HepG2 (cell line): ENCODE results near the gene SLIT1. TPM values are rescaled to one million over a fixed set of nuclear protein-coding genes. Genes with fewer than 3 reads are reported as not detected.

Experiments
- CHD4 ChIP-seq: fragments of 200-600 bp; sonication (generic); IDR thresholded peaks from 2 replicates; pipeline ENCODE4 v1.7.0; 2017; ENCODE audit warnings: mild to moderate bottlenecking, low read length, borderline replicate concordance
- EP300 ChIP-seq, 3 experiments: sonication (generic) in 1 of 3; formaldehyde crosslinking in 1 of 3; IDR thresholded peaks; 2 replicates each; pipeline versions ENCODE4 v1.5.1 to v1.6.1; 2011 to 2020; ENCODE audit warnings: low read depth in 2 of 3, low read length in 2 of 3, borderline replicate concordance in 1 of 3, improper control_type of control experiment in 1 of 3, mild to moderate bottlenecking in 1 of 3, missing genetic modification reagents in 1 of 3, moderate library complexity in 1 of 3
- FOXO1 ChIP-seq: sonication (generic); formaldehyde crosslinking; IDR thresholded peaks from 2 replicates; pipeline ENCODE4 v1.4.0; 2020; ENCODE audit warnings: missing genetic modification reagents
- FOXP1 ChIP-seq, 2 experiments: fragments of 450-650 bp in 1 of 2; IDR thresholded peaks; 2 replicates each; pipeline ENCODE4 v1.6.1; 2017 to 2018; ENCODE audit warnings: antibody characterized with exemption in 1 of 2
- HHEX ChIP-seq: IDR thresholded peaks from 2 replicates; pipeline ENCODE4 v1.6.1; 2016; ENCODE audit warnings: control low read depth
- HOXA3 ChIP-seq: sonication (generic); formaldehyde crosslinking; IDR thresholded peaks from 2 replicates; pipeline ENCODE4 v1.5.0; 2020; ENCODE audit warnings: missing genetic modification reagents
- LCORL ChIP-seq, 2 experiments: fragments of 450-650 bp in 1 of 2; sonication (generic) in 1 of 2; formaldehyde crosslinking in 1 of 2; IDR thresholded peaks; 2 replicates each; pipeline versions ENCODE4 v1.5.0 to v1.6.1; 2017 to 2020; ENCODE audit warnings: antibody characterized with exemption in 1 of 2, missing genetic modification reagents in 1 of 2
- MED1 ChIP-seq: sonication (generic); formaldehyde crosslinking; IDR thresholded peaks from 2 replicates; pipeline ENCODE4 v1.4.0; 2020; ENCODE audit warnings: missing genetic modification reagents
- MXI1 ChIP-seq: IDR thresholded peaks from 3 replicates; pipeline ENCODE4 v1.6.1; 2012; ENCODE audit warnings: low read depth, low read length, inconsistent platforms, borderline replicate concordance
- NFATC3 ChIP-seq: sonication (generic); formaldehyde crosslinking; IDR thresholded peaks from 2 replicates; pipeline ENCODE4 v1.5.1; 2020; ENCODE audit warnings: mild to moderate bottlenecking, missing genetic modification reagents
- RCOR2 ChIP-seq: IDR thresholded peaks from 2 replicates; pipeline ENCODE4 v1.6.1; 2016; ENCODE audit warnings: missing biosample characterization, missing genetic modification reagents
- RFXAP ChIP-seq: sonication (generic); formaldehyde crosslinking; IDR thresholded peaks from 2 replicates; pipeline ENCODE4 v1.4.0; 2020; ENCODE audit warnings: missing genetic modification reagents, borderline replicate concordance
- SUZ12 ChIP-seq: fragments of 150-350 bp; IDR thresholded peaks from 2 replicates; pipeline ENCODE4 v1.6.1; 2014; ENCODE audit warnings: low read depth, low read length
- TP53 ChIP-seq: sonication (generic); formaldehyde crosslinking; conservative IDR thresholded peaks from 2 replicates; pipeline ENCODE4 v1.4.0; 2020; ENCODE audit warnings: missing genetic modification reagents
- ZBTB38 ChIP-seq: sonication (generic); formaldehyde crosslinking; IDR thresholded peaks from 2 replicates; pipeline ENCODE4 v1.5.1; 2020; ENCODE audit warnings: mild to moderate bottlenecking, missing genetic modification reagents
- ZFX ChIP-seq: sonication (generic); formaldehyde crosslinking; IDR thresholded peaks from 2 replicates; pipeline ENCODE4 v1.4.0; 2020; ENCODE audit warnings: mild to moderate bottlenecking, low read depth, missing genetic modification reagents, moderate library complexity
- ZMYM3 ChIP-seq: sonication (generic); formaldehyde crosslinking; IDR thresholded peaks from 2 replicates; pipeline ENCODE4 v1.5.1; 2020; ENCODE audit warnings: mild to moderate bottlenecking, missing genetic modification reagents
- polyA plus RNA-seq, 8 experiments: library from polyadenylated mRNA; depleted of rRNA in 3 of 8; stranded (reverse) in 7 of 8; unstranded in 1 of 8; fragments of >200 nt; fragmentation: Illumina TruSeq in 4 of 8; extraction: Trizol in 4 of 8; gene quantifications; 2 replicates each; pipeline versions ENCODE4 v1.2.1 to v1.2.3, GENCODE V29; 2011 to 2016; ENCODE audit warnings: low read depth in 4 of 8, missing spikeins in 1 of 8, mixed read lengths in 1 of 8; ENCODE audit not compliant: insufficient read depth in 1 of 8
- total RNA-seq, 5 experiments: library from RNA; depleted of rRNA; stranded (reverse); fragments of >200 nt; fragmentation: Illumina TruSeq; extraction: Trizol; gene quantifications; 2 replicates each; pipeline ENCODE4 v1.2.3, GENCODE V29; 2016; ENCODE audit warnings: low read depth in 1 of 5
- TF ChIP-seq, protein P1 (sequence below): sonication (generic); formaldehyde crosslinking; IDR thresholded peaks from 2 replicates; pipeline ENCODE4 v1.4.0; 2020; ENCODE audit warnings: missing genetic modification reagents
- TF ChIP-seq, protein P2 (sequence below): IDR thresholded peaks from 2 replicates; pipeline ENCODE4 v1.6.1; 2016; ENCODE audit warnings: low read depth
- TF ChIP-seq, protein P3 (sequence below): sonication (generic); formaldehyde crosslinking; IDR thresholded peaks from 2 replicates; pipeline ENCODE4 v1.4.0; 2020; ENCODE audit warnings: low read depth, mild to moderate bottlenecking, missing genetic modification reagents

Gene SLIT1
- total and polyA plus RNA-seq, 2 of the 13 experiments (the other 11 are each of a cell fraction or from before 2014, with no cell fraction given): 0.09 to 0.33 TPM

GRCh38 chr10:97140049-97140846 is 45.5 kb downstream of the SLIT1 start (continued):
- TF ChIP-seq, protein P1, sequence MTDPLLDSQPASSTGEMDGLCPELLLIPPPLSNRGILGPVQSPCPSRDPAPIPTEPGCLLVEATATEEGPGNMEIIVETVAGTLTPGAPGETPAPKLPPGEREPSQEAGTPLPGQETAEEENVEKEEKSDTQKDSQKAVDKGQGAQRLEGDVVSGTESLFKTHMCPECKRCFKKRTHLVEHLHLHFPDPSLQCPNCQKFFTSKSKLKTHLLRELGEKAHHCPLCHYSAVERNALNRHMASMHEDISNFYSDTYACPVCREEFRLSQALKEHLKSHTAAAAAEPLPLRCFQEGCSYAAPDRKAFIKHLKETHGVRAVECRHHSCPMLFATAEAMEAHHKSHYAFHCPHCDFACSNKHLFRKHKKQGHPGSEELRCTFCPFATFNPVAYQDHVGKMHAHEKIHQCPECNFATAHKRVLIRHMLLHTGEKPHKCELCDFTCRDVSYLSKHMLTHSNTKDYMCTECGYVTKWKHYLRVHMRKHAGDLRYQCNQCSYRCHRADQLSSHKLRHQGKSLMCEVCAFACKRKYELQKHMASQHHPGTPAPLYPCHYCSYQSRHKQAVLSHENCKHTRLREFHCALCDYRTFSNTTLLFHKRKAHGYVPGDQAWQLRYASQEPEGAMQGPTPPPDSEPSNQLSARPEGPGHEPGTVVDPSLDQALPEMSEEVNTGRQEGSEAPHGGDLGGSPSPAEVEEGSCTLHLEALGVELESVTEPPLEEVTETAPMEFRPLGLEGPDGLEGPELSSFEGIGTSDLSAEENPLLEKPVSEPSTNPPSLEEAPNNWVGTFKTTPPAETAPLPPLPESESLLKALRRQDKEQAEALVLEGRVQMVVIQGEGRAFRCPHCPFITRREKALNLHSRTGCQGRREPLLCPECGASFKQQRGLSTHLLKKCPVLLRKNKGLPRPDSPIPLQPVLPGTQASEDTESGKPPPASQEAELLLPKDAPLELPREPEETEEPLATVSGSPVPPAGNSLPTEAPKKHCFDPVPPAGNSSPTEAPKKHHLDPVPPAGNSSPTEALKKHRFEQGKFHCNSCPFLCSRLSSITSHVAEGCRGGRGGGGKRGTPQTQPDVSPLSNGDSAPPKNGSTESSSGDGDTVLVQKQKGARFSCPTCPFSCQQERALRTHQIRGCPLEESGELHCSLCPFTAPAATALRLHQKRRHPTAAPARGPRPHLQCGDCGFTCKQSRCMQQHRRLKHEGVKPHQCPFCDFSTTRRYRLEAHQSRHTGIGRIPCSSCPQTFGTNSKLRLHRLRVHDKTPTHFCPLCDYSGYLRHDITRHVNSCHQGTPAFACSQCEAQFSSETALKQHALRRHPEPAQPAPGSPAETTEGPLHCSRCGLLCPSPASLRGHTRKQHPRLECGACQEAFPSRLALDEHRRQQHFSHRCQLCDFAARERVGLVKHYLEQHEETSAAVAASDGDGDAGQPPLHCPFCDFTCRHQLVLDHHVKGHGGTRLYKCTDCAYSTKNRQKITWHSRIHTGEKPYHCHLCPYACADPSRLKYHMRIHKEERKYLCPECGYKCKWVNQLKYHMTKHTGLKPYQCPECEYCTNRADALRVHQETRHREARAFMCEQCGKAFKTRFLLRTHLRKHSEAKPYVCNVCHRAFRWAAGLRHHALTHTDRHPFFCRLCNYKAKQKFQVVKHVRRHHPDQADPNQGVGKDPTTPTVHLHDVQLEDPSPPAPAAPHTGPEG (CRISPR knock-in tag): peak; percentile 61
- peak; percentile 62; the same call in 1 of the 2 replicates for TF ChIP-seq MED1 (CRISPR knock-in tag)
- peak; percentile 70; the same call in 1 of the 2 replicates for TF ChIP-seq HHEX (CRISPR knock-in tag)
- 0 out of 2 replicates have a peak, but pooled peaks have one; percentile 39 for TF ChIP-seq LCORL (IDR thresholded peaks at IDR 0.05)
- peak; percentile 66; the same call in 1 of the 2 replicates for TF ChIP-seq LCORL (CRISPR knock-in tag; IDR thresholded peaks at IDR 0.05)
- TF ChIP-seq, protein P2, sequence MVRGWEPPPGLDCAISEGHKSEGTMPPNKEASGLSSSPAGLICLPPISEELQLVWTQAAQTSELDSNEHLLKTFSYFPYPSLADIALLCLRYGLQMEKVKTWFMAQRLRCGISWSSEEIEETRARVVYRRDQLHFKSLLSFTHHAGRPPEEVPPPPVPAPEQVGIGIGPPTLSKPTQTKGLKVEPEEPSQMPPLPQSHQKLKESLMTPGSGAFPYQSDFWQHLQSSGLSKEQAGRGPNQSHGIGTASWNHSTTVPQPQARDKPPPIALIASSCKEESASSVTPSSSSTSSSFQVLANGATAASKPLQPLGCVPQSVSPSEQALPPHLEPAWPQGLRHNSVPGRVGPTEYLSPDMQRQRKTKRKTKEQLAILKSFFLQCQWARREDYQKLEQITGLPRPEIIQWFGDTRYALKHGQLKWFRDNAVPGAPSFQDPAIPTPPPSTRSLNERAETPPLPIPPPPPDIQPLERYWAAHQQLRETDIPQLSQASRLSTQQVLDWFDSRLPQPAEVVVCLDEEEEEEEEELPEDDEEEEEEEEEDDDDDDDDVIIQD (CRISPR knock-in tag): peak; percentile 26; the same call in 1 of the 2 replicates
- peak; percentile 90; the same call in 1 of the 2 replicates for TF ChIP-seq RCOR2 (CRISPR knock-in tag)
- TF ChIP-seq FOXO1 (CRISPR knock-in tag): peak; percentile 88; the same call in 1 of the 2 replicates
- peak; percentile 51; the same call in 1 of the 2 replicates for TF ChIP-seq ZFX (CRISPR knock-in tag)
- TF ChIP-seq CHD4: peak; percentile 57; the same call in 1 of the 2 replicates
- TF ChIP-seq HOXA3 (CRISPR knock-in tag): peak; percentile 84
- TF ChIP-seq NFATC3: no peak
- peak; percentile 78; the same call in 1 of the 2 replicates for TF ChIP-seq ZMYM3 (CRISPR knock-in tag)
- 0 out of 2 replicates have a peak, but pooled peaks have one; percentile 17 for TF ChIP-seq ZBTB38 (CRISPR knock-in tag)
- 0 out of 2 replicates have a peak, but pooled peaks have one; percentile 67 for TF ChIP-seq RFXAP (CRISPR knock-in tag)
- TF ChIP-seq EP300 (IDR thresholded peaks at IDR 0.05; ENCODE audit: low read depth in 2 of 2, low read length in 2 of 2): peak; percentile 66 to 97; a peak in 3 of 4 replicates
- peak; percentile 98 for TF ChIP-seq EP300 (CRISPR knock-in tag; IDR thresholded peaks at IDR 0.05; ENCODE audit: borderline replicate concordance)
- TF ChIP-seq SUZ12: no peak
- TF ChIP-seq, protein P3, sequence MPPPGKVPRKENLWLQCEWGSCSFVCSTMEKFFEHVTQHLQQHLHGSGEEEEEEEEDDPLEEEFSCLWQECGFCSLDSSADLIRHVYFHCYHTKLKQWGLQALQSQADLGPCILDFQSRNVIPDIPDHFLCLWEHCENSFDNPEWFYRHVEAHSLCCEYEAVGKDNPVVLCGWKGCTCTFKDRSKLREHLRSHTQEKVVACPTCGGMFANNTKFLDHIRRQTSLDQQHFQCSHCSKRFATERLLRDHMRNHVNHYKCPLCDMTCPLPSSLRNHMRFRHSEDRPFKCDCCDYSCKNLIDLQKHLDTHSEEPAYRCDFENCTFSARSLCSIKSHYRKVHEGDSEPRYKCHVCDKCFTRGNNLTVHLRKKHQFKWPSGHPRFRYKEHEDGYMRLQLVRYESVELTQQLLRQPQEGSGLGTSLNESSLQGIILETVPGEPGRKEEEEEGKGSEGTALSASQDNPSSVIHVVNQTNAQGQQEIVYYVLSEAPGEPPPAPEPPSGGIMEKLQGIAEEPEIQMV (CRISPR knock-in tag): no peak
- TF ChIP-seq TP53: 0 out of 2 replicates have a peak, but pooled peaks have one; percentile 46
- no peak for TF ChIP-seq FOXP1 (IDR thresholded peaks at IDR 0.05)
- TF ChIP-seq FOXP1 (CRISPR knock-in tag; IDR thresholded peaks at IDR 0.05): peak; percentile 95
- peak; percentile 32; the same call in 1 of the 3 replicates for TF ChIP-seq MXI1
